ENCODE data around the gene SLC25A52. TPM values are rescaled to one million over a fixed set of nuclear protein-coding genes. Genes with fewer than 3 reads are reported as not detected.
A peak's percentile ranks its signal among the peaks of the same experiment; 100 is the strongest.

Gene SLC25A52
- total RNA-seq, 1 donor from 2014 or later, result not detected

DNA sequence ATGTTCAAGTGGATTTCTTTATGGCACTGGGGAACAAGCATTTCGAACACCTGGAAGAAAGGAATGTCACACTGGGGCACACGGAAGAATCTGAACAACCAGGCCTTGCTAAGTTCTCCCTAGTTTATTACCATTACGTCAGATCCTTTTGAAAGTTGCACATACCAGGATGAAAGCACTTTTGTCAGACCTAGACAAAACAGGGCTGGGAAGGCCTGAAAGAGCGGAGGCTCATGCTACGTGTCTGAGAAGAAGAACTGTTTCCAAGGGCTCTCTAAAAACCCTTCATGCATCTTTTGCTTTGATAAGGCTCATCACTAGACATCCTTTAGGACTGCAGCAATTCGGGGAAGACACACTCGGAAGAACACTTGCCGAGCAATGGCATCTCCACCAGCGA, 15.4 kb upstream of the SLC25A52 start:
- Mint-ChIP-seq H3K4me3 (no peak overlapping the region), H3K9me3 (peaks cover 9% of the 10 kb centered on the region), H3K36me3 (no peaks in the 10 kb centered on the region), H3K27me3 (no peaks in the 10 kb centered on the region), H3K27ac (no peak overlapping the region), H3K4me1 (ENCODE audit: unreplicated experiment) (peaks cover 4% of the 10 kb centered on the region)
- TF ChIP-seq, protein P1, sequence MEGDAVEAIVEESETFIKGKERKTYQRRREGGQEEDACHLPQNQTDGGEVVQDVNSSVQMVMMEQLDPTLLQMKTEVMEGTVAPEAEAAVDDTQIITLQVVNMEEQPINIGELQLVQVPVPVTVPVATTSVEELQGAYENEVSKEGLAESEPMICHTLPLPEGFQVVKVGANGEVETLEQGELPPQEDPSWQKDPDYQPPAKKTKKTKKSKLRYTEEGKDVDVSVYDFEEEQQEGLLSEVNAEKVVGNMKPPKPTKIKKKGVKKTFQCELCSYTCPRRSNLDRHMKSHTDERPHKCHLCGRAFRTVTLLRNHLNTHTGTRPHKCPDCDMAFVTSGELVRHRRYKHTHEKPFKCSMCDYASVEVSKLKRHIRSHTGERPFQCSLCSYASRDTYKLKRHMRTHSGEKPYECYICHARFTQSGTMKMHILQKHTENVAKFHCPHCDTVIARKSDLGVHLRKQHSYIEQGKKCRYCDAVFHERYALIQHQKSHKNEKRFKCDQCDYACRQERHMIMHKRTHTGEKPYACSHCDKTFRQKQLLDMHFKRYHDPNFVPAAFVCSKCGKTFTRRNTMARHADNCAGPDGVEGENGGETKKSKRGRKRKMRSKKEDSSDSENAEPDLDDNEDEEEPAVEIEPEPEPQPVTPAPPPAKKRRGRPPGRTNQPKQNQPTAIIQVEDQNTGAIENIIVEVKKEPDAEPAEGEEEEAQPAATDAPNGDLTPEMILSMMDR (conservative IDR thresholded peaks at IDR 0.05), result no peak
- DNase-seq (ENCODE audit: extremely low spot score, unreplicated experiment), result no peak

DNA sequence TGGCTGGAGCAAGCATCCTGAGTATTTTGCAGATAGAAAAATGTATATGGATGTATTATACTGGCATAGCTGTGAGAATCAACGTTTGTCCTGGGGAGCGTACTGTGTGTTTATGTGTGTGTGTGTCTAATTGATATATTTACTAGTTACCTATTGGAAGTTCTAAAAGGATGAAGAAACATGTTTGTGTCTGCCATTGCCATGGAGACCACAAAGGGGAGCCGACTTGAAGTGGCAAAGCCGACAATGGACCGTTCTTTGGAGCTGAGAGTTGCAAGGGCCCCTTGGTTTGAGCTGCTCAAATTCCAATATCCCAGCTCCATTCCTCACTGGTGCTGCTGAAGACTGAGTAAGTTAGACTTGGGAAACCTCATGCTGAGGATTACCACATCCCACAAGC, 14.3 kb upstream of the SLC25A52 start:
- Mint-ChIP-seq H3K4me1 (ENCODE audit: unreplicated experiment) (peaks cover 4% of the 10 kb centered on the region), H3K9me3 (peaks cover 9% of the 10 kb centered on the region), H3K36me3 (no peaks in the 10 kb centered on the region), H3K4me3 (no peak overlapping the region), H3K27me3 (no peaks in the 10 kb centered on the region), H3K27ac (no peak overlapping the region)
- no peak for DNase-seq (ENCODE audit: extremely low spot score, unreplicated experiment)
- TF ChIP-seq, protein P1 (conservative IDR thresholded peaks at IDR 0.05), result no peak

DNA sequence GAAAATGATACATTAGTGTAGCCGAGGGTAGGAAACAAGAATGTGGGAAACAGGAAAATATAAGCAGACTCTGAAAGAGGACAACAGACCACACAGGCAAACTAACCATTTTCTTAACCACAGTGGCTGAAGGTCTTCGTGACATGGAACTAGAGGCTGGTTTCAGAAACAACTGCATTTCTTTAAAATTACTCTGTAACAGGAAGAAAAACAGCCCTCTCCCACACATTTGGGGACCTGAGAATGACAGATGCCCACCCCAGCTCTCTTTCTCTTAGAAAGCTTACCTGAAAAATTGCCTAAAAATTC, 13.8 kb upstream of the SLC25A52 start:
- Mint-ChIP-seq H3K4me3 (no peak overlapping the region), H3K36me3 (no peaks in the 10 kb centered on the region), H3K4me1 (ENCODE audit: unreplicated experiment) (peaks cover 4% of the 10 kb centered on the region), H3K9me3 (peaks cover 9% of the 10 kb centered on the region), H3K27ac (peak overlapping the region; percentile 25), H3K27me3 (no peaks in the 10 kb centered on the region)
- TF ChIP-seq, protein P1 (conservative IDR thresholded peaks at IDR 0.05), result no peak
- DNase-seq (ENCODE audit: extremely low spot score, unreplicated experiment), result no peak

DNA sequence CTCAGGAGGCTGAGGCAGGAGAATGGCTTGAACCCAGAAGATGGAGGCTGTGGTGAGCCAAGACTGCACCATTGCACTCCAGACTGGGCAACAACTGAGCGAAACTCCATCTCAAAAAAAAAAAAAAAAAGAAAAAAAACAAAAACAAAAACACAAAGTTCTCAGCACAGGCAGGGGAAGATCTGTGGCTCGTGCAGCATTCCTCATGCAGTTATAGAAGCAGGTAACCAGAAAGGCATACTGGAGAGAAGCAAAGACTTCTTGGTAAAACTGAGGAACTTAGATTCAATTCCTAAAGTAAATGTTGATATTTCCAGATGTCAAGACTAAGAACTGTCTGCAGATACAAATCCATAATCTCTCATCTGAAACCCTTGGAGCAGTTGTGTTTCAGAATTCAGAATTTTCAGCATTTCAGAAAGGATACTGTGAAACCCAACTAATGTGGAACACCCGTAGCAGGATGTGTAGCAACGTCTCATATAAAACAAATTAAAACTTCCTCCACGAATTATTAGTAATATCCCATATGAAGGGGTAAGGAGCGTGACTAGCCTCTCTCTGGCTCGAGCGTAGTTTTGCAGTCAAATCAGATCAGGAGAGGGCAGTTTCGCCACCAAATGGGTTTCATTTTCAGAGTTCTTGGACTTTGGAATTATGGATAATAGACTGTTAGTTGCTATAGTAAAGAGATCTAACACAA, 13.2 kb upstream of the SLC25A52 start:
- no peaks in the 10 kb centered on the region for H3K36me3 Mint-ChIP-seq
- TF ChIP-seq, protein P1 (conservative IDR thresholded peaks at IDR 0.05), result no peak
- no peak for DNase-seq (ENCODE audit: extremely low spot score, unreplicated experiment)
- peak overlapping the region; percentile 25 for H3K27ac Mint-ChIP-seq
- H3K4me3 Mint-ChIP-seq, result no peak overlapping the region
- peaks cover 9% of the 10 kb centered on the region for H3K9me3 Mint-ChIP-seq
- peaks cover 4% of the 10 kb centered on the region for H3K4me1 Mint-ChIP-seq (ENCODE audit: unreplicated experiment)
- no peaks in the 10 kb centered on the region for H3K27me3 Mint-ChIP-seq

DNA sequence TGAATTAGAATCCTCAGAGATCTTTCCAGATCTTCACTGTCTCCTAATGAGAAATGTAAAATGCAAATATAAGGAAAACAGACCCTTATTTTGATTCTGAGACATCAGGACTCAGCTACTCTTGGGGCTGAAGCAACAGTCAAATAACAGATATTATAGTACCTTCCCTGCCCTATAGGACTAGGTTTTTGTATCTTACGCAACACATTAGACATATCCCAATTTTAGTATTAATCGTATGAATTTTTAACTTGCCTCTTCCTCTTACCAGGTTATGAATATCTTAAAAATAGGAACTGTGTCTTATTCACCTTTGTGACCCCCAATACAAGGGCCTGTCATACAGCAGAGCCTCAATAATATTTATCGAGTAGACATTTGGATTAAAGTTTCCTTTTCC, 12.0 kb upstream of the SLC25A52 start:
- Mint-ChIP-seq H3K4me3 (no peak overlapping the region), H3K9me3 (no peaks in the 10 kb centered on the region), H3K36me3 (no peaks in the 10 kb centered on the region), H3K27ac (no peak overlapping the region), H3K4me1 (ENCODE audit: unreplicated experiment) (peaks cover 4% of the 10 kb centered on the region), H3K27me3 (no peaks in the 10 kb centered on the region)
- TF ChIP-seq, protein P1 (conservative IDR thresholded peaks at IDR 0.05), result no peak
- DNase-seq (ENCODE audit: extremely low spot score, unreplicated experiment), result no peak

DNA sequence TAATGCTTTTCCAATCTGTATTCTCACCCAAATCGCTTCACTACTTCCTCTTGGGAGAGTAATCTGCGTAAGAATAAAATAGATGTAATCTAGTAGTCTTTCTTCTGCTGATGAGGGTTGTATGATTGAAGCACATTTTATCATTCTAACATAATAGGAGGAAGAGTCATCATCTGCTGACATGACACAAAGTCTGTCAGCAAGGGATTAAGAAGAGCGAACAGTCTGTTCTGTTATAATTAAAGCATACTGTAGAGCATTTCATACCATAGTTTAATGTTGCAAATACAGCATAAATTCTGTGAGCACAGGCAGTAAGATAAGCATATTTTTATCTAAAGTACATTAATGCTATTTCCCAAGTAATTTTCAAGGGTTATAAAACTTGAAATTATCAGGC, 10.4 kb downstream of the SLC25A52 start:
- Mint-ChIP-seq H3K9me3 (peaks cover 4% of the 10 kb centered on the region), H3K4me1 (ENCODE audit: unreplicated experiment) (no peaks in the 10 kb centered on the region), H3K27ac (no peak overlapping the region), H3K4me3 (no peak overlapping the region), H3K27me3 (no peaks in the 10 kb centered on the region), H3K36me3 (no peaks in the 10 kb centered on the region)
- TF ChIP-seq, protein P1 (conservative IDR thresholded peaks at IDR 0.05), result no peak
- no peak for DNase-seq (ENCODE audit: extremely low spot score, unreplicated experiment)
